Measurements from ENCODE around the gene MBOAT1.

DNA sequence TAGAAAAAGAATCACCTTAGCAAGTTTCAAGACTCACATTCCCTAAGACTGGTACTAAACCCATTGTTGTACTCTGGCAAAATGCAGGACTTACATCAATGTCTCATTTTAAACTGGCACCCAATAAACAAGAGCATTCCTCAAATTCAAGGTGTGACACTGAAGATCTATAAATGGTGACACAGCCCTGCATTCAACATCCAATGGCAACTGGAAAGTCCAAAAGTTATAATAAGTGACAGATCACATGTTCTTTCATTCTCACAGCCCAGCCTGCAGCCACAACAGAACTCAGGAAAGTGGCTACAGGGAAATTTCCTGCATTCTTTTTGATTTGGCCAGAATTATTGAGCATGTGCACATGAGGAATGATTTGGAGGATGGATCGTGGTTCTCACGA lies 57.5 kb downstream of the MBOAT1 start:
- no peak for TF ChIP-seq EZH2 (IDR thresholded peaks at IDR 0.05; ENCODE audit: borderline replicate concordance, insufficient read depth, low read length, poor library complexity, severe bottlenecking)
- TF ChIP-seq EP300 (conservative IDR thresholded peaks at IDR 0.05; ENCODE audit: poor library complexity, severe bottlenecking): no peak
- no peak for TF ChIP-seq SMC3 (conservative IDR thresholded peaks at IDR 0.05; ENCODE audit: poor library complexity)
- TF ChIP-seq, protein P1, sequence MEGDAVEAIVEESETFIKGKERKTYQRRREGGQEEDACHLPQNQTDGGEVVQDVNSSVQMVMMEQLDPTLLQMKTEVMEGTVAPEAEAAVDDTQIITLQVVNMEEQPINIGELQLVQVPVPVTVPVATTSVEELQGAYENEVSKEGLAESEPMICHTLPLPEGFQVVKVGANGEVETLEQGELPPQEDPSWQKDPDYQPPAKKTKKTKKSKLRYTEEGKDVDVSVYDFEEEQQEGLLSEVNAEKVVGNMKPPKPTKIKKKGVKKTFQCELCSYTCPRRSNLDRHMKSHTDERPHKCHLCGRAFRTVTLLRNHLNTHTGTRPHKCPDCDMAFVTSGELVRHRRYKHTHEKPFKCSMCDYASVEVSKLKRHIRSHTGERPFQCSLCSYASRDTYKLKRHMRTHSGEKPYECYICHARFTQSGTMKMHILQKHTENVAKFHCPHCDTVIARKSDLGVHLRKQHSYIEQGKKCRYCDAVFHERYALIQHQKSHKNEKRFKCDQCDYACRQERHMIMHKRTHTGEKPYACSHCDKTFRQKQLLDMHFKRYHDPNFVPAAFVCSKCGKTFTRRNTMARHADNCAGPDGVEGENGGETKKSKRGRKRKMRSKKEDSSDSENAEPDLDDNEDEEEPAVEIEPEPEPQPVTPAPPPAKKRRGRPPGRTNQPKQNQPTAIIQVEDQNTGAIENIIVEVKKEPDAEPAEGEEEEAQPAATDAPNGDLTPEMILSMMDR (IDR thresholded peaks at IDR 0.05; ENCODE audit: poor library complexity, severe bottlenecking): no peak
- TF ChIP-seq TAF1 (IDR thresholded peaks at IDR 0.05; ENCODE audit: low read depth): no peak
- TF ChIP-seq REST (IDR thresholded peaks at IDR 0.05; ENCODE audit: borderline replicate concordance): no peak
- TF ChIP-seq POLR2AphosphoS5 (IDR thresholded peaks at IDR 0.05): no peak
